GM12878 (cell line): ENCODE results near the gene MRPL18. TPM values are rescaled to one million over a fixed set of nuclear protein-coding genes. Genes with fewer than 3 reads are reported as not detected.

Experiments used
- ASH2L ChIP-seq: fragments of 300-600, 200-600 bp; sonication (generic); IDR thresholded peaks from 2 replicates; pipeline ENCODE4 v1.6.1; 2017; ENCODE audit warnings: low read depth, mild to moderate bottlenecking, borderline replicate concordance
- BHLHE40 ChIP-seq, 2 experiments: fragments of 450-650 bp in 1 of 2; IDR thresholded peaks; 2 replicates each; pipeline ENCODE4 v1.6.1; 2011 to 2017; ENCODE audit warnings: low read depth in 2 of 2, borderline replicate concordance in 1 of 2, improper control_type of control experiment in 1 of 2, low read length in 1 of 2, mild to moderate bottlenecking in 1 of 2
- CUX1 ChIP-seq: IDR thresholded peaks from 2 replicates; pipeline ENCODE4 v1.6.1; 2012; ENCODE audit warnings: improper control_type of control experiment, low read depth, low read length; ENCODE audit not compliant: insufficient replicate concordance
- ESRRA ChIP-seq: IDR thresholded peaks from 2 replicates; pipeline ENCODE4 v1.6.1; 2012; ENCODE audit warnings: mild to moderate bottlenecking, low read length, improper control_type of control experiment
- IKZF2 ChIP-seq, 2 experiments: fragments of 450-650 bp; IDR thresholded peaks; 2 replicates each; pipeline ENCODE4 v1.6.1; 2017; ENCODE audit warnings: mild to moderate bottlenecking in 2 of 2, moderate library complexity in 2 of 2
- IRF4 ChIP-seq: IDR thresholded peaks from 2 replicates; pipeline ENCODE4 v1.6.1; 2011; ENCODE audit warnings: low read depth, low read length
- MEF2A ChIP-seq: IDR thresholded peaks from 2 replicates; pipeline ENCODE4 v1.6.1; 2011; ENCODE audit warnings: low read depth, mild to moderate bottlenecking, low read length, moderate library complexity; ENCODE audit not compliant: insufficient read depth
- MXI1 ChIP-seq: fragments of 150-350 bp; IDR thresholded peaks from 2 replicates; pipeline ENCODE4 v1.6.1; 2011; ENCODE audit warnings: low read depth, mild to moderate bottlenecking, inconsistent platforms, low read length, improper control_type of control experiment
- MYC ChIP-seq: IDR thresholded peaks from 2 replicates; pipeline ENCODE4 v1.6.1; 2011; ENCODE audit warnings: mild to moderate bottlenecking, low read length, moderate library complexity, inconsistent platforms; ENCODE audit not compliant: insufficient read depth, insufficient replicate concordance, insufficient read length, severe bottlenecking
- NRF1 ChIP-seq: conservative IDR thresholded peaks from 2 replicates; pipeline ENCODE4 v1.6.1; 2011; ENCODE audit warnings: mild to moderate bottlenecking, low read depth, low read length, improper control_type of control experiment
- SMC3 ChIP-seq: IDR thresholded peaks from 2 replicates; pipeline ENCODE4 v1.6.1; 2011; ENCODE audit warnings: low read length, improper control_type of control experiment, borderline replicate concordance
- SREBF2 ChIP-seq: IDR thresholded peaks from 2 replicates; pipeline ENCODE4 v1.6.1; 2012; ENCODE audit warnings: mild to moderate bottlenecking, low read length
- TAF1 ChIP-seq: IDR thresholded peaks from 2 replicates; pipeline ENCODE4 v1.6.1; 2011; ENCODE audit warnings: mild to moderate bottlenecking, low read depth, low read length, borderline replicate concordance
- TCF7 ChIP-seq: IDR thresholded peaks from 2 replicates; pipeline ENCODE4 v1.6.1; 2014; ENCODE audit warnings: antibody characterized with exemption, borderline replicate concordance
- ZNF24 ChIP-seq: fragments of 450-650 bp; IDR thresholded peaks from 2 replicates; pipeline ENCODE4 v1.6.1; 2017; ENCODE audit warnings: antibody characterized with exemption, mild to moderate bottlenecking
- ZNF622 ChIP-seq: fragments of 450-650 bp; IDR thresholded peaks from 2 replicates; pipeline ENCODE4 v1.6.1; 2017; ENCODE audit warnings: mild to moderate bottlenecking, inconsistent platforms
- polyA plus RNA-seq, 11 experiments: library from polyadenylated mRNA; depleted of rRNA in 4 of 11; unstranded in 6 of 11; stranded (reverse) in 5 of 11; fragments of >200 nt; fragmentation: Nextera tagmentation in 4 of 11; fragmentation: Illumina TruSeq in 1 of 11; extraction: Ambion mirVana in 4 of 11; extraction: Trizol in 1 of 11; gene quantifications; 1 replicate in 1 of 11; 2 replicates in 10 of 11; pipeline versions ENCODE4 v1.2.1 to v1.2.3, GENCODE V29; 2011 to 2016; ENCODE audit warnings: inconsistent platforms in 2 of 11, missing spikeins in 2 of 11, low read depth in 1 of 11
- total RNA-seq, 4 experiments: library from RNA; depleted of rRNA in 3 of 4; stranded (reverse); fragments of >200 nt in 3 of 4; fragmentation: Illumina TruSeq in 1 of 4; extraction: Trizol in 1 of 4; gene quantifications; 2 replicates each; pipeline versions ENCODE4 v1.2.1 to v1.2.3, GENCODE V29; 2013 to 2021
- TF ChIP-seq, protein P1 (sequence below): fragments of 450-650 bp; IDR thresholded peaks from 2 replicates; pipeline ENCODE4 v1.6.1; 2017; ENCODE audit warnings: mild to moderate bottlenecking, moderate library complexity
- TF ChIP-seq, protein P2 (sequence below): fragments of 450-650 bp; IDR thresholded peaks from 2 replicates; pipeline ENCODE4 v1.6.1; 2018; ENCODE audit warnings: borderline replicate concordance, mild to moderate bottlenecking; ENCODE audit not compliant: partially characterized antibody

The MRPL18 gene
- total and polyA plus RNA-seq, 10 of the 15 experiments (the other 5 are each of a cell fraction or from before 2014, with no cell fraction given) = 68.5 to 203 (median 116) TPM

- TF ChIP-seq IKZF2 (IDR thresholded peaks at IDR 0.05) = no peak
- TF ChIP-seq, protein P1, sequence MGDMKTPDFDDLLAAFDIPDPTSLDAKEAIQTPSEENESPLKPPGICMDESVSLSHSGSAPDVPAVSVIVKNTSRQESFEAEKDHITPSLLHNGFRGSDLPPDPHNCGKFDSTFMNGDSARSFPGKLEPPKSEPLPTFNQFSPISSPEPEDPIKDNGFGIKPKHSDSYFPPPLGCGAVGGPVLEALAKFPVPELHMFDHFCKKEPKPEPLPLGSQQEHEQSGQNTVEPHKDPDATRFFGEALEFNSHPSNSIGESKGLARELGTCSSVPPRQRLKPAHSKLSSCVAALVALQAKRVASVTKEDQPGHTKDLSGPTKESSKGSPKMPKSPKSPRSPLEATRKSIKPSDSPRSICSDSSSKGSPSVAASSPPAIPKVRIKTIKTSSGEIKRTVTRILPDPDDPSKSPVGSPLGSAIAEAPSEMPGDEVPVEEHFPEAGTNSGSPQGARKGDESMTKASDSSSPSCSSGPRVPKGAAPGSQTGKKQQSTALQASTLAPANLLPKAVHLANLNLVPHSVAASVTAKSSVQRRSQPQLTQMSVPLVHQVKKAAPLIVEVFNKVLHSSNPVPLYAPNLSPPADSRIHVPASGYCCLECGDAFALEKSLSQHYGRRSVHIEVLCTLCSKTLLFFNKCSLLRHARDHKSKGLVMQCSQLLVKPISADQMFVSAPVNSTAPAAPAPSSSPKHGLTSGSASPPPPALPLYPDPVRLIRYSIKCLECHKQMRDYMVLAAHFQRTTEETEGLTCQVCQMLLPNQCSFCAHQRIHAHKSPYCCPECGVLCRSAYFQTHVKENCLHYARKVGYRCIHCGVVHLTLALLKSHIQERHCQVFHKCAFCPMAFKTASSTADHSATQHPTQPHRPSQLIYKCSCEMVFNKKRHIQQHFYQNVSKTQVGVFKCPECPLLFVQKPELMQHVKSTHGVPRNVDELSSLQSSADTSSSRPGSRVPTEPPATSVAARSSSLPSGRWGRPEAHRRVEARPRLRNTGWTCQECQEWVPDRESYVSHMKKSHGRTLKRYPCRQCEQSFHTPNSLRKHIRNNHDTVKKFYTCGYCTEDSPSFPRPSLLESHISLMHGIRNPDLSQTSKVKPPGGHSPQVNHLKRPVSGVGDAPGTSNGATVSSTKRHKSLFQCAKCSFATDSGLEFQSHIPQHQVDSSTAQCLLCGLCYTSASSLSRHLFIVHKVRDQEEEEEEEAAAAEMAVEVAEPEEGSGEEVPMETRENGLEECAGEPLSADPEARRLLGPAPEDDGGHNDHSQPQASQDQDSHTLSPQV = no peak
- TF ChIP-seq MXI1 = peak; percentile 12; the same call in 1 of the 2 replicates
- no peak for TF ChIP-seq SREBF2
- no peak for TF ChIP-seq ASH2L
- TF ChIP-seq, protein P2, sequence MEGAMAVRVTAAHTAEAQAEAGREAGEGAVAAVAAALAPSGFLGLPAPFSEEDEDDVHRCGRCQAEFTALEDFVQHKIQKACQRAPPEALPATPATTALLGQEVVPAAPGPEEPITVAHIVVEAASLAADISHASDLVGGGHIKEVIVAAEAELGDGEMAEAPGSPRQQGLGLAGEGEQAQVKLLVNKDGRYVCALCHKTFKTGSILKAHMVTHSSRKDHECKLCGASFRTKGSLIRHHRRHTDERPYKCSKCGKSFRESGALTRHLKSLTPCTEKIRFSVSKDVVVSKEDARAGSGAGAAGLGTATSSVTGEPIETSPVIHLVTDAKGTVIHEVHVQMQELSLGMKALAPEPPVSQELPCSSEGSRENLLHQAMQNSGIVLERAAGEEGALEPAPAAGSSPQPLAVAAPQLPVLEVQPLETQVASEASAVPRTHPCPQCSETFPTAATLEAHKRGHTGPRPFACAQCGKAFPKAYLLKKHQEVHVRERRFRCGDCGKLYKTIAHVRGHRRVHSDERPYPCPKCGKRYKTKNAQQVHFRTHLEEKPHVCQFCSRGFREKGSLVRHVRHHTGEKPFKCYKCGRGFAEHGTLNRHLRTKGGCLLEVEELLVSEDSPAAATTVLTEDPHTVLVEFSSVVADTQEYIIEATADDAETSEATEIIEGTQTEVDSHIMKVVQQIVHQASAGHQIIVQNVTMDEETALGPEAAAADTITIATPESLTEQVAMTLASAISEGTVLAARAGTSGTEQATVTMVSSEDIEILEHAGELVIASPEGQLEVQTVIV = no peak
- TF ChIP-seq IRF4 = no peak
- TF ChIP-seq TAF1 = no peak
- TF ChIP-seq ZNF24 = no peak
- no peak for TF ChIP-seq TCF7
- no peak for TF ChIP-seq ZNF622
- TF ChIP-seq NRF1 = no peak
- peak; percentile 60 for TF ChIP-seq MYC
- TF ChIP-seq ESRRA = no peak
- no peak for TF ChIP-seq CUX1
- TF ChIP-seq MEF2A = no peak
- no peak for TF ChIP-seq SMC3
- peak; percentile 86 to 94 for TF ChIP-seq BHLHE40 (IDR thresholded peaks at IDR 0.05; ENCODE audit: borderline replicate concordance in 1 of 2, low read depth in 2 of 2, low read length in 1 of 2)
Observed at GRCh38 chr6:159788753-159789376, 1.4 kb upstream of the MRPL18 start (continued).
